K562 (cell line): ENCODE results near the gene ATG4C. TPM values are rescaled to one million over a fixed set of nuclear protein-coding genes. Genes with fewer than 3 reads are reported as not detected.
A peak's percentile ranks its signal among the peaks of the same experiment; 100 is the strongest.

ENCODE experiments used
- C11orf30 ChIP-seq: fragments of 450-650 bp; IDR thresholded peaks from 2 replicates; pipeline ENCODE4 v1.6.1; 2016; ENCODE audit warnings: low read depth, mild to moderate bottlenecking
- CBFA2T3 ChIP-seq: fragments of 450-650 bp; IDR thresholded peaks from 2 replicates; pipeline ENCODE4 v1.6.1; 2017
- CHD4 ChIP-seq: fragments of 200-600 bp; sonication (generic); IDR thresholded peaks from 3 replicates; pipeline ENCODE4 v1.6.1; 2012; ENCODE audit warnings: low read depth, mild to moderate bottlenecking, mixed read lengths, low read length, inconsistent platforms; ENCODE audit not compliant: insufficient read depth, insufficient replicate concordance, poor library complexity, severe bottlenecking
- EP400 ChIP-seq: fragments of 450-650 bp; IDR thresholded peaks from 2 replicates; pipeline ENCODE4 v1.6.1; 2017; ENCODE audit warnings: antibody characterized with exemption, mild to moderate bottlenecking, moderate library complexity
- ESRRA ChIP-seq: fragments of 450-650 bp; IDR thresholded peaks from 2 replicates; pipeline ENCODE4 v1.6.1; 2014; ENCODE audit warnings: low read depth, mild to moderate bottlenecking, moderate library complexity, borderline replicate concordance
- FOXA3 ChIP-seq, 2 experiments: fragments of 450-650 bp in 1 of 2; sonication (generic) in 1 of 2; formaldehyde crosslinking; IDR thresholded peaks in 1 of 2; conservative IDR thresholded peaks in 1 of 2; 2 replicates each; pipeline versions ENCODE4 v1.4.0 to v1.8.0; 2020 to 2022; ENCODE audit warnings: mild to moderate bottlenecking in 2 of 2, missing genetic modification reagents in 1 of 2
- MTA3 ChIP-seq: fragments of 450-650 bp; formaldehyde crosslinking; IDR thresholded peaks from 2 replicates; pipeline ENCODE4 v1.6.1; 2017; ENCODE audit warnings: mild to moderate bottlenecking, borderline replicate concordance
- MYC ChIP-seq, 2 experiments: fragments of 250-450 bp in 1 of 2; sonication (Bioruptor Pico) in 1 of 2; IDR thresholded peaks; 2 replicates each; pipeline versions ENCODE4 v1.5.1 to v1.6.1; 2012 to 2021; ENCODE audit warnings: low read depth in 2 of 2, borderline replicate concordance in 1 of 2, improper control_type of control experiment in 1 of 2, low read length in 1 of 2, mild to moderate bottlenecking in 1 of 2, moderate library complexity in 1 of 2
- NCOR1 ChIP-seq: fragments of 450-650 bp; IDR thresholded peaks from 2 replicates; pipeline ENCODE4 v1.6.1; 2016; ENCODE audit warnings: mild to moderate bottlenecking, moderate library complexity
- POLR2H ChIP-seq: IDR thresholded peaks from 2 replicates; pipeline ENCODE4 v1.6.1; 2016; ENCODE audit warnings: missing genetic modification characterization, low read depth, mild to moderate bottlenecking, control low read depth, missing compliant biosample characterization, moderate library complexity
- SMC3 ChIP-seq: conservative IDR thresholded peaks from 2 replicates; pipeline ENCODE4 v1.6.1; 2011; ENCODE audit warnings: low read depth, low read length, improper control_type of control experiment; ENCODE audit not compliant: insufficient read depth
- STAT5A ChIP-seq: IDR thresholded peaks from 2 replicates; pipeline ENCODE4 v1.6.1; 2012; ENCODE audit warnings: low read length, inconsistent platforms, borderline replicate concordance
- XRCC5 ChIP-seq: fragments of 200-400 bp; formaldehyde crosslinking; IDR thresholded peaks from 2 replicates; pipeline ENCODE4 v1.6.1; 2017; ENCODE audit warnings: low read depth, mild to moderate bottlenecking, low read length
- ZHX1 ChIP-seq: fragments of 150-350 bp; conservative IDR thresholded peaks from 2 replicates; pipeline ENCODE4 v1.6.1; 2014; ENCODE audit warnings: low read length
- ZNF280A ChIP-seq: fragments of 450-650 bp; IDR thresholded peaks from 2 replicates; pipeline ENCODE4 v1.6.1; 2018; ENCODE audit warnings: mild to moderate bottlenecking, low read depth; ENCODE audit not compliant: partially characterized antibody
- ZNF282 ChIP-seq: sonication (generic); formaldehyde crosslinking; IDR thresholded peaks from 2 replicates; pipeline ENCODE4 v1.8.1; 2023; ENCODE audit warnings: missing genetic modification reagents
- ZNF384 ChIP-seq: IDR thresholded peaks from 2 replicates; pipeline ENCODE4 v1.6.1; 2012; ENCODE audit warnings: low read depth, low read length, improper control_type of control experiment
- ZNF395 ChIP-seq: fragments of 200-800 bp; sonication (Bioruptor generic); IDR thresholded peaks from 2 replicates; pipeline ENCODE4 v1.6.1; 2017; ENCODE audit warnings: missing genetic modification characterization, missing compliant biosample characterization
- polyA plus RNA-seq, 8 experiments: library from polyadenylated mRNA; depleted of rRNA in 4 of 8; stranded (reverse) in 5 of 8; unstranded in 3 of 8; fragments of >200 nt; fragmentation: Nextera tagmentation in 2 of 8; fragmentation: Illumina TruSeq in 1 of 8; extraction: Ambion mirVana in 2 of 8; extraction: Trizol in 1 of 8; gene quantifications; 2 replicates each; pipeline versions ENCODE4 v1.2.1 to v1.2.3, GENCODE V29; 2011 to 2014; ENCODE audit warnings: inconsistent platforms in 1 of 8, missing spikeins in 1 of 8
- total RNA-seq, 7 experiments: library from RNA; depleted of rRNA in 6 of 7; stranded (reverse); fragments of >200 nt in 6 of 7; fragmentation: Illumina TruSeq in 2 of 7; extraction: Trizol in 2 of 7; gene quantifications; 2 replicates each; pipeline versions ENCODE4 v1.2.1 to v1.2.3, GENCODE V29; 2011 to 2021; ENCODE audit warnings: low replicate concordance in 1 of 7
- TF ChIP-seq, protein P1 (sequence below): fragments of 450-650 bp; IDR thresholded peaks from 2 replicates; pipeline ENCODE4 v1.6.1; 2014; ENCODE audit warnings: low read depth, mild to moderate bottlenecking, moderate library complexity, borderline replicate concordance

ATG4C gene
- total and polyA plus RNA-seq, 9 of the 15 experiments (the other 6 are each of a cell fraction or from before 2014, with no cell fraction given) = 7.6 to 35.8 (median 16.1) TPM

DNA sequence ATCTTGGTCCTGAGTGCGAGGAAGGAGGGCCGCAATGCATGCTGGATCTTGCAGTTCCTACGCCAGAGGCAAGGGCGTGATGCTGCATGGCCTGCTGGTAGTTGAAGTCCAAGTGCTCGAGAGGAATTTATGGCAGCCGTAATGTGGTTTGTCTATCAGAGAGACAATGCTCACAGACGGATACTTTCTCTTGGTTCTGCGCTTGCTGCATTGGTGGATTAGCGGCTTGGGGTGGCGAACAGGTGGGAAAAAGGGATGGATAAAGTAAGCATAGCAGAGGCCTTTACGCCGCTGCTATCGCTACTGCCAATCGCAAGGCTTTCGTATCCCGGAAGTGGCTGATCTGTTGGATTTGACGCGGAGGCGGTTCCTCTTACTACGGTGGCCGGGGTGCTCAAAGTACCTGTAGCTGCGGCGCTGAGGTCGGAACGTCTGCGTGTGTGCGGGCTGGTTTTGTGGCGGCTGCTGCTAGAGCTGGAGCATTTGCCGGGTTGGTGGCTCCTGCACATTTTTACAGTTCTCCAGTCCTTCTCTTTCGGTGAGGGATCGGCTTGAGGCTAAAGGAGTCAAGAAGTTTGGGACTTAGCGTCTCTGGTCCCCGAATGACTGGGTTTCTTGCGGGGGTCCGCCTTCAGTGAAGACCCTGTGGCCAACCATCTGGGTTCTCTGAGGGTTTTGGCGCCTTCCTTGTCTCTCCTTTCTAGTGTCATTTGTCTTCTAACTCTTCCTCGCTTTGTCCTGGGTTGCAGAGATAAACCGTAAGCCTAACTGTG lies at the start of gene ATG4C (continued):
- TF ChIP-seq ZNF282 = no peak
- peak; percentile 83 for TF ChIP-seq MYC (IDR thresholded peaks at IDR 0.05; ENCODE audit: low read depth, low read length)
- TF ChIP-seq MYC (CRISPR knock-in tag; IDR thresholded peaks at IDR 0.05; ENCODE audit: borderline replicate concordance, low read depth) = no peak
- TF ChIP-seq ESRRA = peak; percentile 26; the same call in 1 of the 2 replicates
- TF ChIP-seq CBFA2T3 = peak; percentile 75
- TF ChIP-seq ZNF384 = peak; percentile 88
- no peak for TF ChIP-seq ZNF280A
- TF ChIP-seq FOXA3 (CRISPR knock-in tag; conservative IDR thresholded peaks at IDR 0.05 in 1 of 2, IDR thresholded peaks at IDR 0.05 in 1 of 2) = no peak
- peak; percentile 38; the same call in 1 of the 2 replicates for TF ChIP-seq STAT5A
- TF ChIP-seq C11orf30 = peak; percentile 51
- TF ChIP-seq SMC3 = 0 out of 2 replicates have a peak, but pooled peaks have one; percentile 8
- peak; percentile 91 for TF ChIP-seq EP400
- TF ChIP-seq, protein P1, sequence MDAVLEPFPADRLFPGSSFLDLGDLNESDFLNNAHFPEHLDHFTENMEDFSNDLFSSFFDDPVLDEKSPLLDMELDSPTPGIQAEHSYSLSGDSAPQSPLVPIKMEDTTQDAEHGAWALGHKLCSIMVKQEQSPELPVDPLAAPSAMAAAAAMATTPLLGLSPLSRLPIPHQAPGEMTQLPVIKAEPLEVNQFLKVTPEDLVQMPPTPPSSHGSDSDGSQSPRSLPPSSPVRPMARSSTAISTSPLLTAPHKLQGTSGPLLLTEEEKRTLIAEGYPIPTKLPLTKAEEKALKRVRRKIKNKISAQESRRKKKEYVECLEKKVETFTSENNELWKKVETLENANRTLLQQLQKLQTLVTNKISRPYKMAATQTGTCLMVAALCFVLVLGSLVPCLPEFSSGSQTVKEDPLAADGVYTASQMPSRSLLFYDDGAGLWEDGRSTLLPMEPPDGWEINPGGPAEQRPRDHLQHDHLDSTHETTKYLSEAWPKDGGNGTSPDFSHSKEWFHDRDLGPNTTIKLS = peak; percentile 95
- 0 out of 2 replicates have a peak, but pooled peaks have one; percentile 51 for TF ChIP-seq XRCC5
- no peak for TF ChIP-seq CHD4
- peak; percentile 62; the same call in 1 of the 2 replicates for TF ChIP-seq ZNF395 (CRISPR knock-in tag)
- TF ChIP-seq ZHX1 = peak; percentile 82; the same call in 1 of the 2 replicates
- peak; percentile 99 for TF ChIP-seq MTA3
- peak; percentile 75 for TF ChIP-seq POLR2H (tag)
- TF ChIP-seq NCOR1 = 0 out of 2 replicates have a peak, but pooled peaks have one; percentile 49
